HG03139 (cell line): ENCODE data around the gene LIM2.
A peak's percentile ranks its signal among the peaks of the same experiment; 100 is the strongest.

Source experiments
- ATAC-seq: cut with Tn5 transposase; IDR thresholded peaks from one replicate; pipeline ENCODE4 v1.9.1; 2021; ENCODE audit not compliant: unreplicated experiment

Gene LIM2

GRCh38 chr19:51341066-51341465, 46.7 kb downstream of the LIM2 start:
- no peak for ATAC-seq

- ATAC-seq = peak; percentile 48
Measured at GRCh38 chr19:51339687-51340656, 47.8 kb downstream of the LIM2 start.

GRCh38 chr19:51339313-51339686, 48.5 kb downstream of the LIM2 start:
- ATAC-seq = no peak

- ATAC-seq = no peak
Measured at GRCh38 chr19:51338563-51339312, 49.0 kb downstream of the LIM2 start.

- no peak for ATAC-seq
Measured at GRCh38 chr19:51337861-51338562, 49.8 kb downstream of the LIM2 start.

- ATAC-seq = no peak
Measured at GRCh38 chr19:51337141-51337860, 50.5 kb downstream of the LIM2 start.

GRCh38 chr19:51333836-51334460, 53.8 kb downstream of the LIM2 start:
- ATAC-seq = no peak

- no peak for ATAC-seq
Measured at GRCh38 chr19:51331716-51332115, 56.1 kb downstream of the LIM2 start.

- no peak for ATAC-seq
Measured at GRCh38 chr19:51331193-51331592, 56.6 kb downstream of the LIM2 start.

- ATAC-seq = no peak
Measured at GRCh38 chr19:51330366-51330765, 57.4 kb downstream of the LIM2 start.
